GM21717 (cell line): ENCODE data around the gene SH3GLB2.
"Not testable (repeated sequence)": the region's sequence is repeated elsewhere in the genome, so short reads cannot be mapped to it uniquely, and the experiment has no call there.

Source experiments
- ATAC-seq: cut with Tn5 transposase; IDR thresholded peaks from one replicate; pipeline ENCODE4 v1.9.1; 2021; ENCODE audit warnings: mild to moderate bottlenecking, moderate library complexity; ENCODE audit not compliant: unreplicated experiment

The SH3GLB2 gene

GRCh38 chr9:129022037-129022436 lies 6.1 kb downstream of the SH3GLB2 start:
- ATAC-seq = no peak

- peak; percentile 83 for ATAC-seq
Observed at GRCh38 chr9:129021091-129021490, 7.0 kb downstream of the SH3GLB2 start.

DNA sequence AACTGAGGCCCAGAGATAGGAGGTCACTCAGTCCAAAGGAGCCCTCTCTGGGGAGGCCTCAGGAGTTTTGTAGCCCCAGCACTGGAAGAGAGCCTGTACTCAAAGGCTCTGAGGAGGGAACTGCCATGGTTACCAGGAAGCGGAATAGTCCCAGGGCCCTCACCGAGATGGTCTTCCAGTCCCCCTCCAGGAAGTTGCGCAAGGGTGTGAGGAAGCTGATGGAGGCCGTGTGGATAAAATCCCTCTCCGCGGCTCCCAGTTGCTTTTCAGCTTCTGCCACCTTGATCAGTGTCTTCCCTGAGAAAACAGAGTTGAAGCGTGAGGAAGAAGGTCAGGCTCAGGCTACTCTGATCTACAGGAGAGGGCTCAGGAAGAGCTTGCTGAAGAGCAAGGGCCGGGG lies 13.5 kb downstream of the SH3GLB2 start:
- ATAC-seq = no peak

DNA sequence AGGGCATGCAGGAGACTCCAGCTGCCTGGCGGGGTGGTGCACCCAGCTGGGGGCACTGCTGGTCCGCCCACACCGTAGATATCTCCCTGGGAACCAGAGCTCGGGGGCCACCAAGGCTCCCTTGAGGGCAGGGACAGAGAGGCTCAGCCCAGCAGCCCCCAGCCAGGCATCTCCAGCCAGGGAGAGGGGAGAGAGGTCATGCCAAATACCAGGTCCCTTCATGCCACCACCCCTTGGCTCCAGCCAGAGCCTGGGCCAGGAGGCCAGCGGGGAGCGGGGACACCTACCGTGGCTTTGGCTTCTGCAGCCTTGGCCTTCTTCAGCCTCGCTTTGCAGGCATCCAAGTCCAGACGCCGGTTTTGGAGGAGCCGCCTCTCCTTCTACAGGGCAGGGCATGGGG lies 14.0 kb downstream of the SH3GLB2 start:
- no peak for ATAC-seq

GRCh38 chr9:129013674-129014073 lies 14.5 kb downstream of the SH3GLB2 start:
- no peak for ATAC-seq

DNA sequence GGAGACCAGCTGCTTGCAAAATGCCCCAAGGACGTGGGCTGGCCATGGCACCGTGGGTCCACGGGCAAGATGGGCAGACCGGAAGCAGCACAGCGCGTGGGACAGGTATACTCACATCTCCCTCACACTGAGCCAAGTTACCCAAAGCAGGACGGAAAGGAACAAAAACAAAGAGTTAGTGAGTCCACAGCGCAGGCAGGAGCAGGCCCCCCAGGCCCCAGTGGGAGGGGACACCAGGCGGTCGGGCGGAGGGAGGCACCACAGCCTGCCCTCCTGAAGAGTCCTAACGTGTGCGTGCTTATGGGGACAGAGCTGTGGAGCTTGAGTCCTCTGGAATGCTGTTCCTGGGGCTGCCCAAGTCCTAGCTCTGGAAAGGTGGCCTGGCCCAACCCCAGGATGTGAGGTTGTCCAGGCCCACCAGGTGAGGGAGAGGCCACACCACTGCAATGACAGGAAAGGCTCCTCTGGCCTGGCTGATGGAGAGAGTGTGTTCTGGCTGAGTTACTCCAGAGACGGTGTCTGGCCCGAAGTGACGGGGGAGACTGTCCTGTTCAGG lies 15.2 kb downstream of the SH3GLB2 start:
- ATAC-seq = no peak

DNA sequence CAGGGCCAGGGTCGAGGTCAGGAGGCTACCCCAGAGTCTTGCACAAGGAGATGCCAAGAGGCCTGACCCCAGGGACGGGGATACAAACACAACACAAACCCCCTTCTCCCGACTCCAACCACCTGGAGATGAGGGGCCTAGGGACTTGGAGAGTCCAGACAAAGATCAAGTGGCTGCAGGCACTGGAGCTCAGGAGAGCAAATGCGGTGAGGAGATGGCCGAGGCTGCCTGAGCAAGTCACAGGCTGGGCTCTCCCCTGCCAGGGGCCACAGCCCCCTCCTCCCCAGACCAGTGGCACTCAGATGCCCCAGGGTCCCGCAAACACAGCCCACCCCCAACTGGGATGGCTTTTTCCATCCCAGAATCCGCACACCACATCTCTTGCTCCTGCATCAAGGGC lies 15.8 kb downstream of the SH3GLB2 start:
- ATAC-seq = no peak

DNA sequence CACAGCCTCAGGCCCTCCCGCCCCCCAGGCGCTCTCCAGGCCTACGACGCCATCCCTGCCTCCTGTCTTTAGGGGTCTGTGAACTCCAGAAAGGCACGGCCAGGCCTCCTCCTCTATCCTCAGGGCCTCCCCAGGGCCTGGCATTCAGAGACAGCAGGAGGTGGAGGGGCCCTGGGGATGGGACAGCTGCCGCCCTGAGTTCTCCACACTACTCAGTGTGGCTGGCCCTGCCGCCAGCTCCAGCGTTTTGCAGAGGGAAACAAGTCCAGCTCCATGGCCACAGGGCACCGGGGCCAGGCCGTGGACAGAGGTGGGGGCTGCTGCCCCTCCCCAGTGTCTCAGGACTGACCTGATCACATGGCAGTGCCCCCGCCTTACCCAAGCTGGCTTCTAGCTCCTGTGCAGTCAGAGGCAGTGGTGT lies 16.4 kb downstream of the SH3GLB2 start:
- ATAC-seq = no peak

DNA sequence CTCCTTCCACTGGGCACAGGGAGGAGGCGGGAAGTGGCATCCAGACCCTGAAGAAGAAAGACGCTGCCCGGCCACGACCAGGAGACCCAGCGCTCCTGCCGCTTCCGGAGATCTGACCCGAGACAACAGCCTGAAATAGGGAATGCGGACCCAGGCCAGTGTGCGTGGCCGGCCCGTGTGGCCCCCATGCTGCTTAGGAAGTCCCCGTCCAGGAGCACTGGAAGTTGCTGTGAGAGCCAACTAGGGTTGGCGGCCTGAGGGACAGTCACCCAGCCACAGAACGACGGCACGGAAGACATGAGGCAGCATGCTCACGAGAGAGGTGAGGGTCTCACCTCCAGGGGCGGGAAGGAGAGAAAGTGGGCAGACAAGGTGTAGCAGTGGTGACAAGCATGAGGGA lies 17.0 kb downstream of the SH3GLB2 start:
- no peak for ATAC-seq

DNA sequence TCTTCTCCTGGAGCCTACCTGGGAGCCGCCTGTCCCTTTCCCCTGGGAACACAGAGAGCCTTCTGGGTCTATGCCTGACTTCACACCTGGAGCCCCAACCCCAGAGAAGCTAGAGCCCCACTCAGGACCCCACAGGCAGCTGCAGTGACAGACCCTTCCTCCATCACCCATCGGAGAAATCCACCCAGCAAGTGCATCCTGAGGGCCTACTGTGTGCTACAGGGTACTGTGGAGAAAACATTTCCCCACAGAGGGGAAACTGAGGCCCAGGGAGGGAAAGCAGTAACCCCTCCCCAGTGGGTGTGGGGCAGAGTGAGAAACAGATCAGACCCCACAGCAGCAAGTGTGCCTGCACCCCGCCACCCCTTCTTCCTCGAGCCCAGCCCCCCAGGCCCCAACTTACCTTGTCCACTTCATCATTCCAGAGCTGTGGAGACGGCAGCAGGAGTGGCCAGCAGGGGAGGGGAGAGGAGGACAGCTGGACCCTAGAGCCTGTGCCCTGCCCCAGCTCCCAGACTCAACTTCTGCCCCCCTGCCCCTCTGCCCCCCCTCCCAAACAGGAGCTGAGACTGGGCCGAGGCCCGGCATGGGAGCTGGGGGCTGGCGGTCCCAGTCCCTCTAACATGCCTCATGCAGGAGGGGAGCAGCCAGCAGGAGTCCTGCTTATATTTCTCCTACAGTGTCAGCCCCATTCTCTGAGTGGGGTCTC lies 17.7 kb downstream of the SH3GLB2 start:
- no peak for ATAC-seq

- ATAC-seq = no peak
Observed at GRCh38 chr9:129009584-129010141, 18.5 kb downstream of the SH3GLB2 start.

DNA sequence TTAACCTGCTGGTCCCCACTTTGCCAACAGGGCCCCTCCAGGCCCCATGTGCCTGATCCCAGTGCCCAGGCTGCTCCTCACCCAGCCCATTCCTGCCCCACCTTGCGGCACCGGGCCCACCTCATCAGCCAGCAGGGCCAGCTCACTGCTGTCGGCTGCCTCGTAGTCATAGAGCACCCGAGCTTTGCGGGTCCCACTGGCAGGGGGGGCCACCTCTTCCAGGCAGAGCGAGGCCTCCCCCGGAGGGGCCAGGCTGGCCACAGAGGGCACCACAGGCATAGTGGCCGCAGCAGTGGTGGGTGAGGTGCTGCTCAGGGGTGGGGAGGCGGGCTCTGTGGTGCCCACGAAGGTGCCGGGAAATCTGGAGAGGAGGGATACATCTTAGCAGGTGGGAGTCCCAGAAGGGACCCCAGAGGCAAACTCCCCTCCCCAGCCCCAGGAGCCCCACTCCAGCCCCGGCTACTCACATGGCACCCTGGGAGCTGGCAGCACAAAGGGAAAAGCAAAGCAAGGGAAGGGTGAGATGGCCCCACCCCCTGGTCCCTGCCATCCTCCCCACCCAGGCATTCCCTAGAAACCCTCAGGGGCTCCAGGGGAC lies 19.0 kb downstream of the SH3GLB2 start:
- ATAC-seq = no peak

DNA sequence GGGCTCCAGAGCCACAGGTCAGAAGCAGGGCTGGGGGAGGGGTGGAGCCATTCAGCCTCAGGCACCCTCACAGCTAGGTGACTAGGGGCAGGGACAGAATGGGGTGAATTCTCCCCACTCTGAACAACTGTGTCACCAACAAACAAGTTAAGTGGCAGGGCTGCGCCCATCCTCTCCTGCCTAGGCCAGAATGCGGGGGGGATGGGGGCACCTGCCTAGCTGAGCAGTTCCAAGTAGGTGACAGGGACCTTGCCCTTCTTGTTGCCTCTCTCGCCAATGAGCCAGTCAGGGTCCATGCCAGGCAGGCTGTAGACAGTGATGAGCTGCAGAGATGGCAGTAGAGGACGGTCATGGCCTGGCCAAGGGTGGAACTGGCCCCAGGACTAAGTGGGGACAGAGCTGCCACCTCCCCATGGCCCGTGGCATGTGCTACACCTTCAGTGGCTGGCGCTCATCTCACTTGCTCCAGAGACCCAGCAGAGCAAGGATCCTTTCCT lies 19.6 kb downstream of the SH3GLB2 start:
- ATAC-seq = no peak

DNA sequence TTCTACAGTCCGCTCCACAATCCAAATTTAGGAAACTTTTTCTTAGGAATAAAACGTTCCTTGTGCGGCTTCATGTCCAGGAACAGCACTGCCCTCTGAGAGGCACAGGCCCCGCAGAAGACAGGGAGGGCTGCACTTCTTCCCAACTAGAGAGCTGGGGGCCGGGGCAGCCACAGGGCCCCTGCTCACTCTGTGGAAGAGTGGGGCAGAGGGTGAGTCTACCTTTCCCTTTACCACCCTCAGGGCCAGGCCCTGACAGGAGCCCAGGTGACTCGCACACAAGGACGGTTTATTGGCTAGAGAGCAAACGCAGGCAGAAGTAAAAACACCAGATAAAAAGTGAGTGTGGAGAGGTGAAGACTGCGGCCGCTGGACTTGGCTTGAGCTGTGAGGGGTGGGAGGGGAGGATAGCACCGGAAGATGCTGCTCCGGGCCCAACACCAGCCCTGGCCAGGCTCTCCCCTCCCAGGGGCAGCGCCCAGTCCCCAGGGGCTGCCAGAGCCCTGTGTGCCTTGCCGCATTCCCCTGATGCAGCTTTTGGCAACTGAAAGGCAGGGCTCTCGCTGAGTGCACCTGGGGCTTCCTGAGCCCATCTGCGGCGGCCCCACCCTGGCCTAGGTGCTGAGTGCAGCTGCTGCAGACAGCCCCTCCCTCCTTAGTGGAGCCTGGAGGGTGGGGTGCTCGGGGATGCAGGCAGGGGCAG lies 20.2 kb downstream of the SH3GLB2 start:
- no peak for ATAC-seq

GRCh38 chr9:129007035-129007765 lies 20.9 kb downstream of the SH3GLB2 start:
- ATAC-seq = no peak

DNA sequence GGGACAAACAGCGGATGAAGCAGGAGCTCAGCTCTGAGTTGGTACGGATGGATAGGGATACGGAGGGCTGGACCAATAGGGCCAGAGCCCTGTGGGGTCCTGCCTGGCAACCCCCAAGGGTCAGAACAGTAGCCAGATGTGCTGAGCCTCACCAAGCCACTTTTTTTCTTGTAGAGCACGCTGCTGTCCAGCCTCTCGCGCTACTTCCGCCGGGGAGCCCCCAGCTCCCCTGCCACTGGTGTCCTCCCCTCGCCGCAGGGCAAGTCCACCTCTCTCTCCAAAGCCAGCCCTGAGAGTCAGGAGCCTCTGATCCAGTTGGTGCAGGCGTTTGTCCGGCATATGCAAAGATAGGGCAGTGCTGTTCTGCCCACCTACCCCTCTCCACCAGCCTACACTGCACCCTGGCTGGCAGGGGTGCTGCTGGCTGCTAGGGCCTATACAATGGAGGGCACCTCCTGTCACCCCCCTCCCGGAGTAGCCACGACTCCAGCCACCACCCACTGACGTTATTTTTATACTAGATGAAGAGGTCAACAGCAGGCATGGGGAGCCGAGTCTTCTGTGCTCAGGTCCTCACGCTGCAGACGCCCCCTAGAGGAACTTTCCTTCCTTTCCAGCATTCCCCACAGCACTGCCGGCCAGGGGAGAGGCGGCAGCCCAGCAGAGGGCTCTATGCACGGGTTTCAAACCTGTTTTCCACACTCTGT lies 21.6 kb downstream of the SH3GLB2 start:
- no peak for ATAC-seq

GRCh38 chr9:129005336-129005997 lies 22.7 kb downstream of the SH3GLB2 start:
- ATAC-seq = no peak

GRCh38 chr9:129004173-129004572 lies 24.0 kb downstream of the SH3GLB2 start:
- ATAC-seq = not testable (repeated sequence)

DNA sequence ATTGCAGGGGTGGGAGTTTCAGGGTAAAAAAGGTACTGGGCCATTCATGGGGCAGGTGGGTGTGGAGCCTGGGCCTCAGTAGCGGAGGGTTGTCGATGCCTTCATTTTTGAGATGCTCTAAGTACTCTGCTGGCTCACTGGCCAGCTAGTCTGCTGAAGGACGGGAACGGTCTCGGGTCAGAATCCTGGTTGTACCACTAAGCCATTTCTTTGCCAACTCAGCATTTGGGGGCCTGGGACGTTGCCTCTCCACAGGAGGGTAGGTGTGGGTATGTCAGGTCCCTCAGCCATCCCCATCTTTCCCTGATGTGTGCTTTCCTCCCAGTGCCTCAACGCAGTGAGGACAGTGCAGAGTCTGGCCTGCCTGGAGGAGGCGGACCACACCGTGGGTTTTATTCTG lies 25.1 kb downstream of the SH3GLB2 start:
- no peak for ATAC-seq
